Measurements from ENCODE around the gene GNL3. TPM values are rescaled to one million over a fixed set of nuclear protein-coding genes. Genes with fewer than 3 reads are reported as not detected.

GNL3 gene, protein sequence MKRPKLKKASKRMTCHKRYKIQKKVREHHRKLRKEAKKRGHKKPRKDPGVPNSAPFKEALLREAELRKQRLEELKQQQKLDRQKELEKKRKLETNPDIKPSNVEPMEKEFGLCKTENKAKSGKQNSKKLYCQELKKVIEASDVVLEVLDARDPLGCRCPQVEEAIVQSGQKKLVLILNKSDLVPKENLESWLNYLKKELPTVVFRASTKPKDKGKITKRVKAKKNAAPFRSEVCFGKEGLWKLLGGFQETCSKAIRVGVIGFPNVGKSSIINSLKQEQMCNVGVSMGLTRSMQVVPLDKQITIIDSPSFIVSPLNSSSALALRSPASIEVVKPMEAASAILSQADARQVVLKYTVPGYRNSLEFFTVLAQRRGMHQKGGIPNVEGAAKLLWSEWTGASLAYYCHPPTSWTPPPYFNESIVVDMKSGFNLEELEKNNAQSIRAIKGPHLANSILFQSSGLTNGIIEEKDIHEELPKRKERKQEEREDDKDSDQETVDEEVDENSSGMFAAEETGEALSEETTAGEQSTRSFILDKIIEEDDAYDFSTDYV
- 100 and 101 TPM in 2 replicates for total RNA-seq

DNA sequence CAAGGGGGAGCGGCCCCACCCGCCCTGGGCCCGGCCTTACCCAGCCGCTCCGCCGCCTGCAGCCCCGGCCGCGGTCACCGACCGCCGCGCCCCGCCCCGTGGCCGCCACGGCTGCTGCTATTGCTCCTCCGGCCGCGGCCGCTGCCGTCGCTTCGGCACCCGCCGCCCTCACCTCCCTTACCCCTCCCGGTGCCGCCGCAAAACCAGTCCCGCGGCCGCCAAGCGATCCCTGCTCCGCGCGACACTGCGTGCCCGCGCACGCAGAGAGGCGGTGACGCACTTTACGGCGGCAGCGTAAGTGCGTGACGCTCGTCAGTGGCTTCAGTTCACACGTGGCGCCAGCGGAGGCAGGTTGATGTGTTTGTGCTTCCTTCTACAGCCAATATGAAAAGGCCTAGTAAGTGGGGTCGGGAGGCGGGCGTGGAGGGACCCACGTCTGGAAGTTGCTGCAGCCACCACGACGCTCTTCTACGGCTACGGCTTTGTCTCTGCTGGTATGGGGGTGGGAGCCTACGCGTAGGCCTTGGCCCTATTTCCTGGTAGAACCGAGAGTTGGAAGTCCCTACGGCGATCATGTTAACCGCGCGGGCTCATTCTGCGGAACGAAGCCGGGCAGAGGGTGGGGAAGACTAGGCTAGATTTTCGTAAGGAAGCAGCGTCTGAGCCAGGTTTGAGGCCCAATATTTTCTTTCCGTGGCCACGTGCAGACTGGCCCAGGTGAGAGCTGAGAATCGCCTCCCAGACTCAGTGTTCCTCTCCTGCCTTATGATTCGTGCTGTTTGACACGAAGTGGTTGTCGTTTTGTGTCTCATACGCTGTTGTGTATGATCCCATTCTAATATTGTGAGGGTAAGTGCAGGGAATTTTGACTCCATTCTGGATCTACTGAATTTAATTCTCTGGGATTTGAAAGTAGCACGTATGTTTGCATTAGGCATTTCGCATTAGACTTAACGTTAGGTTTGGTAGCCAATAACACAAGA is at the start of gene GNL3, which contains the start of gene PBRM1:
TSS of gene GNL3 (plus strand) at position 324 of the 983 bp plus-strand sequence. CDS start at position 385, 61 bp downstream.
TSS of gene PBRM1 (minus strand) at position 205 of the 983 bp plus-strand sequence.

DNA sequence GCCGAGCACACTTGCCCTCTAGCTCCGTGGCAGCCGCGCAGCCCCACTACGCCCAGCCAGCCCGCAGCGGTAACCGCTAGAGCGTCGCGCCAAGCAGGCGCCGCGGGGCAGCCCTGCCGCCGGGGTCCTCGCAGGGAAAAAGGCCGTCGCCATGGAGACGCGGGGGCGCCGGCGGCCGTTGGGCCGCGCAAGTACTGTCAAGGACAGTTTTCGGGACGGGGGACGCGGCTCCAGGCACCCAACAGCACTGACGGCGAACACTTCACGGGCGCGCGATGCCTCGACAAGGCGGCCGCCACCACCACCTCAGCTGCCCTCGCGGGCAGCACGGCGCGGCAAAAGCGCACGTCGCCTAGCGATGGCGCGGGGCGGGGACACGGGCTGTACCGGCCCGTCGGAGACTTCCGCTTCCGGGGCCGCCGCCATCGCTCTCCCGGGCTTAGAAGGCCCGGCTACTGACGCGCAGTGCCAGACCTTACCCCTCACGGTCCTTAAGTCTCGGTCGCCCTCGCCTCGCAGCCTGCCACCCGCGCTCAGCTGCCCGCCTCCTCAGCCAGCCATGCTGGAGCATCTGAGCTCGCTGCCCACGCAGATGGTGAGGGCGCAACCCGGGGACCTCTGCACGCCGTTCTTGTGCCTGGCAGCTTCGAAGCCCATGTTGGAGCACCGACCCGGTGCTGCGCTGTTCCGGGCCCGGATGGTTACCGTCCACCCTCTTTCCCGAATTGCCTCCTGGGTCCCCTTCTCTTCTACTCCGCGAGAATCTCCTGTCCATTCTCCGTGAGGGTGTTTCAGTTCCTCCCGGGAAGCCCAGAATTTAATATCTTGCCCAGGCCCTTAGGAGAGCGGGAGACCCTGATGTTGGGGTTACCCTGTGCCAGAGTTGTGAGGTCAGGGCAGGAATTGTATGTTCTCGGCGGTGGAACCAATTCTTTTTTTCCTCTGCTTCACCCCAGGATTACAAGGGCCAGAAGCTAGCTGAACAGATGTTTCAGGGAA is 20.2 kb downstream of the GNL3 start, which contains the start of the genes GLT8D1 and SPCS1:
TSS of gene GLT8D1 (minus strand) at position 104 of the 999 bp plus-strand sequence. CDS start 5,331 bp downstream, outside the sequence.
TSS of gene SPCS1 (plus strand) at position 419 of the 999 bp plus-strand sequence. CDS start at position 560, 141 bp downstream.

Other genes with a start within 250 kb of the GNL3 start
- under 0.01 and 0.15 TPM in 2 replicates for gene SEMA3G, start 240.9 kb upstream of the GNL3 start, total RNA-seq
- gene TNNC1, start 232.0 kb upstream of the GNL3 start, total RNA-seq, result 0.66 TPM in 1 of 2 replicates, not detected in the other
- gene NISCH, start 230.4 kb upstream of the GNL3 start, total RNA-seq, result 76.1 and 104 TPM in 2 replicates
- 0.17 and 1.6 TPM in 2 replicates for gene STAB1, start 190.7 kb upstream of the GNL3 start, total RNA-seq
- gene NT5DC2, start 152.2 kb upstream of the GNL3 start, total RNA-seq, result 43.8 and 64.3 TPM in 2 replicates
- 2.6 and 20.4 TPM in 2 replicates for gene UQCC5, start 149.4 kb upstream of the GNL3 start, total RNA-seq
- gene PBRM1, start 119 bp upstream of the GNL3 start, total RNA-seq, result 59.9 and 78.2 TPM in 2 replicates
- 125 and 126 TPM in 2 replicates for gene GLT8D1, start 19.8 kb downstream of the GNL3 start, total RNA-seq
- 60.7 and 68.1 TPM in 2 replicates for gene SPCS1, start 20.1 kb downstream of the GNL3 start, total RNA-seq
- 25.2 and 27.3 TPM in 2 replicates for gene NEK4, start 84.9 kb downstream of the GNL3 start, total RNA-seq
- gene ITIH1, start 91.6 kb downstream of the GNL3 start, total RNA-seq, result not detected in 2 replicates
- not detected in 2 replicates for gene ITIH3, start 108.8 kb downstream of the GNL3 start, total RNA-seq
- gene ITIH4, start 144.6 kb downstream of the GNL3 start, total RNA-seq, result 0.44 and 3.3 TPM in 2 replicates
- gene MUSTN1, start 149.0 kb downstream of the GNL3 start, total RNA-seq, result 0.33 TPM in 1 of 2 replicates, not detected in the other
- 9.9 and 19.0 TPM in 2 replicates for gene STIMATE, start 211.5 kb downstream of the GNL3 start, total RNA-seq

All from smooth muscle cell of trachea (primary cell).